Measurements from ENCODE around the gene GAB4.

GRCh38 chr22:17056058-17056457 lies 48.0 kb upstream of the GAB4 start:
- TF ChIP-seq CTCF (IDR thresholded peaks at IDR 0.05) (no peak), POLR2A (IDR thresholded peaks at IDR 0.05) (no peak)

All from lower leg skin (tissue), 3 donors.